Measurements from ENCODE around the gene UMODL1.
"Not testable (repeated sequence)": the region's sequence is repeated elsewhere in the genome, so short reads cannot be mapped to it uniquely, and the experiment has no call there.

UMODL1 gene

GRCh38 chr21:42060166-42060565 lies 11.0 kb upstream of the UMODL1 start:
- no peak for DNase-seq (ENCODE audit: low read depth, low spot score)

GRCh38 chr21:42061195-42061985 lies 9.7 kb upstream of the UMODL1 start:
- DNase-seq (ENCODE audit: low read depth, low spot score), result no peak

- DNase-seq (ENCODE audit: low read depth, low spot score), result no peak
These were observed 9.2 kb upstream of the UMODL1 start for GRCh38 chr21:42061986-42062235.

GRCh38 chr21:42062236-42063022 lies 8.7 kb upstream of the UMODL1 start:
- DNase-seq (ENCODE audit: low read depth, low spot score), result no peak

GRCh38 chr21:42063191-42063570 lies 7.9 kb upstream of the UMODL1 start:
- DNase-seq (ENCODE audit: low read depth, low spot score), result no peak

GRCh38 chr21:42063571-42064521 lies 7.3 kb upstream of the UMODL1 start:
- no peak for DNase-seq (ENCODE audit: low read depth, low spot score)

GRCh38 chr21:42066521-42066920 lies 4.6 kb upstream of the UMODL1 start:
- DNase-seq (ENCODE audit: low read depth, low spot score), result no peak

GRCh38 chr21:42067531-42068255 lies 3.4 kb upstream of the UMODL1 start:
- no peak for DNase-seq (ENCODE audit: low read depth, low spot score)

GRCh38 chr21:42068256-42068545 lies 2.9 kb upstream of the UMODL1 start:
- DNase-seq (ENCODE audit: low read depth, low spot score), result no peak

GRCh38 chr21:42068592-42068991 lies 2.5 kb upstream of the UMODL1 start:
- DNase-seq (ENCODE audit: low read depth, low spot score), result no peak

GRCh38 chr21:42069327-42069726 lies 1.8 kb upstream of the UMODL1 start:
- no peak for DNase-seq (ENCODE audit: low read depth, low spot score)

GRCh38 chr21:42069843-42070242 lies 1.3 kb upstream of the UMODL1 start:
- no peak for DNase-seq (ENCODE audit: low read depth, low spot score)

GRCh38 chr21:42073145-42074099 lies 2.3 kb downstream of the UMODL1 start:
- no peak for DNase-seq (ENCODE audit: low read depth, low spot score)

GRCh38 chr21:42075686-42076471 lies 4.8 kb downstream of the UMODL1 start:
- no peak for DNase-seq (ENCODE audit: low read depth, low spot score)

- not testable (repeated sequence) for DNase-seq (ENCODE audit: low read depth, low spot score)
These were observed 6.6 kb downstream of the UMODL1 start for GRCh38 chr21:42077685-42078238.

GRCh38 chr21:42078247-42079007 lies 7.3 kb downstream of the UMODL1 start:
- not testable (repeated sequence) for DNase-seq (ENCODE audit: low read depth, low spot score)

GRCh38 chr21:42079008-42079938 lies 8.2 kb downstream of the UMODL1 start:
- DNase-seq (ENCODE audit: low read depth, low spot score), result no peak

All from astrocyte of the hippocampus (primary cell).